GM19035 (cell line): Measurements from ENCODE around the gene TINCR.

Experiments
- ATAC-seq: cut with Tn5 transposase; IDR thresholded peaks from one replicate; pipeline ENCODE4 v1.9.1; 2021; ENCODE audit not compliant: unreplicated experiment

Gene TINCR

GRCh38 chr19:5520501-5520900 is 47.3 kb downstream of the TINCR start:
- no peak for ATAC-seq

DNA sequence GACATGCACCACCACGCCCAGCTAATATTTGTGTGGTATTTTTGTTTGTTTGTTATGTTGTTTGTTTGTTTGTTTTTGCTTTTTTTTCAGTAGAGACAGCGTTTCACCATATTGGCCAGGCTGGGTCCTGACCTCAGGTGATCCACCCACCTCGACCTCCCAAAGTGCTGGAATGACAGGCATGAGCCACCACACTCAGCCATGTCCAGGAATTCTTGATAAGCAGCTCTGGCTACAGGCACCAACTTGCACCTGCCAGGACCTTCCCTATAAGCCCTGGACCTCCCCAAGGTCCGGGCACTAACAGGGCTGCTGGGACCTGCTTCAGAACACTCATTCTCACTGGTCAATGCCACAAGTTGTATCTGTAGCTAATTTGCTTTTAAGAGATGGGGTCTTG is 48.7 kb downstream of the TINCR start:
- no peak for ATAC-seq

DNA sequence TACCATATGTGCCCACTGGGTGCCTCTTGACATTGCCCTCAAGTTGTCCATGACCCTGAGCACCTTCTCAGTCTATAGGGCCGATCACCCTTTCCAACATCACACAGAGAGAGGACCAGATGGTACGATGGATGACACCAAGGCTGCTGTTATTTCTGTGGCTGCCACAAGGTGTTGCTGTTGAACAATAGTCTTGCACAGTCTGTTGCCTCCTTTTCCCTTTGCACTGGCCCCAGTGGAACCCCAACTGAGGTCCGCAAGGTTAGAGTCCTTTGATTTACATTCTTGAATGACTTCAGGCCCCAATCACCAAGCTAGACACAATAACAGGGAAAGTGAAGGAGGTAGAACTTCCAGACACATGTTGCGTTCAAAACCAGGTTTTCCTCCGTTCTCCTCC is 52.0 kb downstream of the TINCR start:
- no peak for ATAC-seq

- ATAC-seq, result no peak
Measured at GRCh38 chr19:5514001-5514400, 53.8 kb downstream of the TINCR start.

GRCh38 chr19:5512715-5513114 is 55.0 kb downstream of the TINCR start:
- ATAC-seq, result no peak
